Colonic mucosa (tissue), 4 donors: Measurements from ENCODE around the gene PET117. TPM values are rescaled to one million over a fixed set of nuclear protein-coding genes. Genes with fewer than 3 reads are reported as not detected.

Experiments used
- DNase-seq: peaks from one replicate; pipeline ENCODE4 v3.0.0-alpha.2; 2020
- H3K27ac ChIP-seq: fragments of 200-600 bp; one replicate; pipeline ENCODE4 v1.8.0; 2021
- H3K27me3 ChIP-seq: fragments of 200-600 bp; one replicate; pipeline ENCODE4 v1.8.0; 2021
- H3K36me3 ChIP-seq: fragments of 200-600 bp; one replicate; pipeline ENCODE4 v1.8.0; 2021
- H3K4me1 ChIP-seq: fragments of 200-600 bp; one replicate; pipeline ENCODE4 v1.8.0; 2021; ENCODE audit warnings: mild to moderate bottlenecking
- H3K4me3 ChIP-seq: fragments of 200-600 bp; one replicate; pipeline ENCODE4 v1.8.0; 2021
- H3K9ac ChIP-seq, 2 donors: one replicate each; pipeline ENCODE4 v1.7.0; 2013; ENCODE audit warnings: control low read depth in 2 of 2, low read depth in 2 of 2, low read length in 2 of 2
- H3K9me3 ChIP-seq: fragments of 200-600 bp; one replicate; pipeline ENCODE4 v1.8.0; 2021
- CTCF ChIP-seq: fragments of 200-600 bp; IDR thresholded peaks from one replicate; pipeline ENCODE4 v1.8.0; 2022; ENCODE audit warnings: antibody characterized with exemption, mild to moderate bottlenecking
- intact Hi-C: fragments of 100-400 bp; cut with DNase I; formaldehyde crosslinking; loops from one replicate; pipeline ENCODE4 v1.14.1; 2022
- total RNA-seq, 2 donors: library from RNA; stranded (reverse); fragmentation: NEBNext Ultra II Directional in 1 of 2; extraction: Animal tissue kit (Norgen Biotek cat#: 25700) in 1 of 2; gene quantifications; one replicate each; pipeline ENCODE4 v1.2.1, GENCODE V29; 2021
- donor health status: healthy.
- donor health status: DM: no; HTN: no; CAD: no.
- donor health status: DM: no; HTN: no; CAD: no.

The PET117 gene
- total RNA-seq, 2 donors from 2014 or later, result 16.2 to 17.5 TPM

DNA sequence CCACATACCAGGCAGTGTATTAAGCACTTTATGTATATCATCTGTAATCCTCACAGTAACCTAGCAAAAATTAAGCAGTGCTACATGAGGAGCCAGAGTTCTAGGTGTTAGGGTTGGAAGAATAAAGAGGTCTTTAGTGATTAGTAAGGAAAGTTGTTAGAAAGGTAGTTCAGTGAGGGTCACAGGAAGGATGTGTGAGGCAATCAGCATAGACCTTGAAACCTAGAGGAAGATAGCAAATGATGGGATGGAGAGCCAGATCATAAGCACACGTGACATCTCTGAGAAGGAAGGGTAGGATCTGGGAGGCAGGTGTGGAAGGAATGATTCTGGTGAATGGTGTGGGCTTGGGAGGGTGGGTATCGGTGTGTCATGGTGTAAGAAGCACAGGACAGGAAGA, 2.2 kb downstream of the PET117 start:
- no peaks in the 10 kb centered on the region for H3K4me1 ChIP-seq
- no peak overlapping the region for H3K4me3 ChIP-seq
- no peak overlapping the region for H3K9ac ChIP-seq
- H3K27me3 ChIP-seq, result no peaks in the 10 kb centered on the region
- no peak overlapping the region for H3K27ac ChIP-seq
- intact Hi-C loops, result no loop called here
- H3K9me3 ChIP-seq, result no peaks in the 10 kb centered on the region
- H3K36me3 ChIP-seq, result no peaks in the 10 kb centered on the region
- TF ChIP-seq CTCF, result no peak
- no peak for DNase-seq

GRCh38 chr20:18144541-18145099, 7.0 kb downstream of the PET117 start:
- Histone ChIP-seq H3K27ac (no peak overlapping the region), H3K27me3 (no peaks in the 10 kb centered on the region), H3K9ac (no peak overlapping the region), H3K36me3 (no peaks in the 10 kb centered on the region), H3K9me3 (no peaks in the 10 kb centered on the region), H3K4me1 (no peaks in the 10 kb centered on the region), H3K4me3 (no peak overlapping the region)
- DNase-seq, result no peak
- intact Hi-C loops, result no loop called here
- no peak for TF ChIP-seq CTCF

GRCh38 chr20:18154342-18154741, 16.7 kb downstream of the PET117 start:
- Histone ChIP-seq H3K9me3 (no peaks in the 10 kb centered on the region), H3K36me3 (no peaks in the 10 kb centered on the region), H3K27ac (no peak overlapping the region), H3K9ac (no peak overlapping the region), H3K4me3 (no peak overlapping the region), H3K4me1 (no peaks in the 10 kb centered on the region), H3K27me3 (no peaks in the 10 kb centered on the region)
- TF ChIP-seq CTCF, result no peak
- intact Hi-C loops, result no loop called here
- no peak for DNase-seq

DNA sequence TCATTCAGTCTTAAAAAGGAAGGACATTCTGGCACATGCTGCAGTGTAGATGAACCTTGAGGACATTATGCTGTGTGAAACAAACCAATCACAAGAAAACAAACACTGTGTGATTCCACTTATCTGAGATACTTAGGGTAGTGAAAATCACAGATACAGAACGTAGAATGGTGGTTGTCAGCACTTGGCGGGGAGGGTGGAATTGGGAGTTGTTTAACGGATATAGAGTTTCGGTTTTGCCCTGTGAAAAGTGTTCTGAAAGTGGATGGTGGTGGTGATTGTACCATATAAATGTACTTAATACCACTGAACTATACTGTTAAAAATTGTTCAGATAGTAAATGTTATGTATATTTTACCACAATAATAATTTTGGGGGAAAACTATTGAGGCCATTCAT, 18.4 kb downstream of the PET117 start:
- no peak for DNase-seq
- Histone ChIP-seq H3K36me3 (no peaks in the 10 kb centered on the region), H3K4me1 (no peaks in the 10 kb centered on the region)

GRCh38 chr20:18164356-18164755, 26.7 kb downstream of the PET117 start:
- no peaks in the 10 kb centered on the region for H3K27me3 ChIP-seq
- no peaks in the 10 kb centered on the region for H3K36me3 ChIP-seq
- H3K4me3 ChIP-seq, result no peak overlapping the region
- intact Hi-C loops, result no loop called here
- no peak overlapping the region for H3K27ac ChIP-seq
- H3K9me3 ChIP-seq, result no peaks in the 10 kb centered on the region
- no peak for TF ChIP-seq CTCF
- no peak for DNase-seq
- no peak overlapping the region for H3K9ac ChIP-seq
- peaks cover 13% of the 10 kb centered on the region for H3K4me1 ChIP-seq

More for the DNA sequence above, 18.4 kb downstream of the PET117 start:
- Histone ChIP-seq H3K4me3 (no peak overlapping the region), H3K27me3 (no peaks in the 10 kb centered on the region), H3K9ac (no peak overlapping the region), H3K9me3 (no peaks in the 10 kb centered on the region), H3K27ac (no peak overlapping the region)
- intact Hi-C loops, result no loop called here
- no peak for TF ChIP-seq CTCF
